GM19193 (cell line): ENCODE measurements around the gene NLRP10.

Experiments used
- POLR2A ChIP-seq: IDR thresholded peaks from 4 replicates; pipeline ENCODE4 v1.6.1; 2011; ENCODE audit not compliant: insufficient read depth, insufficient read length; ENCODE audit errors: extremely low read depth

NLRP10 gene

DNA sequence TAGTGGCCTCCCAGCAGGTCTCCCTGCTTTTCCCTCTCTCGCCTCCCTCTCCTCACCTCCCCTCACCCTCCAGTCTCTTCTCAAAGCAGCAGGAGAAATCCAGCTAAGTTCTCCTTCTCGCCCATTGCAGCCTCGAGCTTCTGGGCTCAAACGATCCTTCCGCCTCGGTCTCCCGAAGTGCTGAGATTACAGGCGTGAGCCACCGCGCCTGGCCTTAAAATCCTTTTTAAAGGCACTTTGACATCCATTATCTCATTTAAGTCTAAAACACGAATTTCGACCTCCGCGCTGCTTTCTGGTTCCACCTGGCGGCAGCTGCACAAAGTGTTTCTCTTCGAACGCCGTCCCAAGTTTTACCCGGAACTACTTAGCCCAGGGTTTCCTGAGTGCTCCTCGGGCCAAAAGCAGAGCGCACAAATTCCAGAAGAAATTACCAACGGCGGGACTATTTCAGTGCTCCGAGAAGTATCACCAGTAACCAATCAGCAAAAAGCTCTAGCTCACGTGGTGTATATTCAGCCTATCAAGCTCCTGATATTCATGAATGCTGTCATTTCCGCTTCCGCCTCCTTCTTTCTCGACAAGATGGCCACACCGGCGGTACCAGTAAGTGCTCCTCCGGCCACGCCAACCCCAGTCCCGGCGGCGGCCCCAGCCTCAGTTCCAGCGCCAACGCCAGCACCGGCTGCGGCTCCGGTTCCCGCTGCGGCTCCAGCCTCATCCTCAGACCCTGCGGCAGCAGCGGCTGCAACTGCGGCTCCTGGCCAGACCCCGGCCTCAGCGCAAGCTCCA is 21.7 kb upstream of the NLRP10 start, which contains the start of gene EIF3F:
EIF3F (plus strand) TSS at position 570 of the 792 bp plus-strand sequence; CDS start at position 586, 16 bp downstream.
- TF ChIP-seq POLR2A: peak; percentile 55

- TF ChIP-seq POLR2A: no peak
These were observed 18.8 kb upstream of the NLRP10 start for GRCh38 chr11:7983832-7984590.

- TF ChIP-seq POLR2A: no peak
These were observed 17.4 kb upstream of the NLRP10 start for GRCh38 chr11:7982582-7983119.

- no peak for TF ChIP-seq POLR2A
These were observed 16.4 kb upstream of the NLRP10 start for GRCh38 chr11:7981619-7982157.

- no peak for TF ChIP-seq POLR2A
These were observed 12.1 kb upstream of the NLRP10 start for GRCh38 chr11:7977232-7977917.

DNA sequence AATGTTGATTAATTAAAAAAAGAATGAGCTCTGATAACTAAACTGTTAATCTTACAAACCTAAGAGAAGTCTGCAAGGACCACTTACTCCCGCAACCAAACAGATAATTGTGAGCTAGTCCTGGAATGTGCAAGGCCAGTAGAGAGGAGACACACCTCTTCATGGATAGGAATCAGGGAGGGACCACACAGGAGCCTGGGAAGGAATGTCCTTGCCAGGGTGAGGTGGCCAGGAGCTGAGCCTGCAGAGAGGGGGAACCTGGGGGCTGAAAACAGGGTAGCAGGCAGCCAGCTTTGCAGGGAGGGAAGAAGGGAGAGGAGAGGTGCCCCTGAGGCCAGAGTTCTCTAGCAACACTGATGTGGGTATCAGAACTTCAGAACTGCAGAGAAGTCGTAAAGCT is 9.4 kb upstream of the NLRP10 start:
- no peak for TF ChIP-seq POLR2A

DNA sequence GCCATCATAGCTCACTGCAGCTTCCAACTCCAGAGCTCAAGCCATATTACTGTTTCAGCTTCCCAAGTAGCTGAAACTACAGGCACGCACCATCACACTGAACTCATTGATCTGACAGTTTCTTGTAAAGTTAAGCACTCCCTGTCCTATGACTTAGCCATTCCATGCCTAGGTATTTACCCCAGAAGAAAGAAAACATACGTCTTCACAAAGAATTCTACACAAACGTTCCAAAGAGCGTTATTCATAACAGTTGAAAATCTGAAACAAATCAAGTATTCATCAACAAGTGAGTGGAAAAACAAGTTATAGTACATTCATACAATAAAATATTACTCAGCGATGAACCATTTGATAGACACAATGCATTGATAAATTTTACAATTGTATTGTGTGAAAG is 7.8 kb upstream of the NLRP10 start:
- TF ChIP-seq POLR2A: no peak

- TF ChIP-seq POLR2A: no peak
These were observed 6.6 kb upstream of the NLRP10 start for GRCh38 chr11:7971846-7972245.

DNA sequence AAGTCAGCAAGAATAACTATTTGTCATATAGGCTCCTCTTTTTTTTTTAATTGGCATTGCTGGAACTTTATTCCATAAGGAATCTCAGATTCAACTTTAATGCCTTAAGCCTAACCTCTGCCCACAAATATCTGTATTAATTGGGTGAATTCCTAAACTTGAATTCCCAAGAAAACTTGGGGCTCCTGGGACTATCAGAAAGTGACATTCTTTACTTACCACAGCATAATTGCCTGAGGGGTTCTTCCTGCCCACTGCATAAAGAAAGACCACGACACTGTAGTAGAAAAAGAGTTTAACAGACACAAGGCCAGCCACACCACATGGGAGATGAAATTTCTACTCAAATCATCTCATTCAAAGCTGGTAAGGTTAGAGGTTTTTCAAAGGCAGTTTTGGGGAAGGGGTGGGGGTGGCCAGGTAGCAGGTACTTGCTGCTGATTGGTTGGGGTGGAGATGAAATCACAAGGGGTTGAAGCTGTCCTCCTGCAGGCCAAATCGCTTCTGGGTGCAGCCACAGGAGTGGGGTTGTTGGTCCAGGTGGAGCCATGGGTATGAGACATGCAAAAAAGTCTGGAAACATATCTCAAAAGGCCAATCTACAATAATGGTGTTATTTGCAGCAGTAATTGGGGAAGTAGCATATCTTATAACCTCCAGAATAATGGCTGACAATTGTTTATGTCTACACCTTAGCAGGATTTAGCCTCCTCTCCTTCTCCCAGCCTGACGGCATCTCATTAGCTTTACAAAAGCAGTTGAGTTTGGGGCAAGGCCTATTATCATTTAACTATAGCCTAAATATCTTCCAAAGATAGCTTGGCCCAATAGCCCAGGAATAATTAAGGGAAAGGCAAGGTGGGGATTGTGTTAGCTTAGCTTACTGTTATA is 4.8 kb upstream of the NLRP10 start:
- no peak for TF ChIP-seq POLR2A

DNA sequence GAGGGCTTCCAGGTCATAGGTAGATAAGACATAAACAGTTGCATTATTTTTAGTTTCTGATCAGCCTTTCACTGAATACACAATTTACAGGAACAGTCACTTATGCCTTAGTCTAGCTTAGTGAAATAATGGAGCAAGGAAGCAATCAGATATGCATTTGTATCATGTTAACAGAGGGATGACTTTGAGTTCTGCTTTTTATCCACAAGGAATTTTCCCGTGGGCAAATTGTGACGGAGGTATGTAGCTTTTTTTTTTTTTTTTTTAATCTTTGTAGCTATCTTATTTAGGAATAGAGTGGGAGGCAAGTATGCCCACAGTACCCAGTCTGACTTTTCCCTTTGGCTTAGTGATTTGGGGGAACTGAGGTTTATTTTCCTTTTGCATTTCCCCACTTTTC is 3.4 kb upstream of the NLRP10 start:
- TF ChIP-seq POLR2A: no peak

DNA sequence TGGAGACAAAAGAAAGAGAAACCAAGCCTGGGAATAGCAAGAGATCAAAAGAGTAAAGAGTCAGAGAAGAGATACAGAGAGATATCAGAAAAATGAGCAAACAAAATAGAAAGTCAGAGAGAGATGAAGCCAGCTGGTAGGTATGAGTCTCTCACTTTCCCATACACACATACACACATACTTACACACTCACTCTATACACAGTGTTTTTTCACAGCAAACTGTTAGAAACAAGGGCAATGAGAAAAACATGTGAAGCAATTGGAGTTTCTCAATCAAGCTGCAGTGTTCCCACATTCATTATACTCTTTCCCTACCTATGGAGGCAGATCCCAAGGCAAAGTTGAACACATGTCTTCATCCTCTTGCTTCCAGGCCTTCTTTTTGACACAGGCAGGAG is 2.6 kb upstream of the NLRP10 start:
- TF ChIP-seq POLR2A: no peak

- no peak for TF ChIP-seq POLR2A
These were observed 1.9 kb upstream of the NLRP10 start for GRCh38 chr11:7967097-7967496.

DNA sequence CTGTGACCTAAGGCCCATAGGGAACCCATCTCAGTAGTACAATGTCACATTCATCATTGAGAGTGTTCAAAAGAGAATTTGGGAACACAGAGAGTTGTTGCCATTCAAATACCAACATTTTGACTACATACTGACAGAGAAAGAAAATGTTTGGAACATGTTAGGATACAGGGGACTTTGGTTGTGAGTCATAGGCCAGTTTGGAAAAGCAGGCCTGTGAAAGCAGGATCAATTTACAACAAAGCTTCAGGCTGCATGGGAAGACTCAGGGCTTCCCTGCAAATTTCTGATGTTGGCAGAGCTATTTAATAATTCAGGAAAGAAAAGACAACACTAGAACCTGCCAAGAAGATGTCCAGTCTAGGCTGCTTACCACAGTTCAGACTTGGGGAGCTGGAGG is 374 bp downstream of the NLRP10 start:
- TF ChIP-seq POLR2A: no peak

DNA sequence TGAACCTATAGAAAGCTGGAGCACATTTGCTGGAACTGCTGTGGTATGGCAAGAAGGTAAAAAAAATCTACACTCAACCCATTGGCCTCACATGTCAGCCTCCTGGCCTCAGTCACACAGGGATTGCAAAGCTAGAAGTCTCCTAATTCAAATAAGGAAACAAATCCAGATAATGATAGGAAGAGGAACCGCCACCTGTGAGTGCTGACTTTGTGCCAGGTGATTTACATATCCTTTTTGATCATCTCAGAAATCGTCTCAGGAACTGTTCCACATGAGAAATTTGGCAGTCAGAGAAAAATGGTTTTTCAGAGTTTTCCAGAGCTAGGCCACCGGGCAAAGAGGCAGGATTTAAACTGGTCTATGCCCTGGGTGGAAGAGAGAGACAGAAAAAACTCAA is 986 bp downstream of the NLRP10 start:
- TF ChIP-seq POLR2A: no peak
